Memory B cell (primary cell): ENCODE measurements around the gene MARCHF2.
"Not testable (repeated sequence)": the region's sequence is repeated elsewhere in the genome, so short reads cannot be mapped to it uniquely, and the experiment has no call there.

Source experiments
- ATAC-seq: fragments of 150-1000 bp; cut with Tn5 transposase; 2 replicates; pipeline ENCODE4 v1.10.0; 2021; ENCODE audit warnings: low read depth, mild to moderate bottlenecking, moderate library complexity
- DNase-seq, 2 donors: peaks; one replicate each; pipeline ENCODE4 v3.0.0; 2022; ENCODE audit warnings: low spot score in 2 of 2
- H3K27ac Mint-ChIP-seq: one replicate; pipeline ENCODE4 v1.8.0; 2022; ENCODE audit warnings: mild to moderate bottlenecking, moderate library complexity, mixed read lengths
- H3K27me3 Mint-ChIP-seq: one replicate; pipeline ENCODE4 v1.8.0; 2022; ENCODE audit warnings: mixed read lengths
- H3K36me3 Mint-ChIP-seq: one replicate; pipeline ENCODE4 v1.8.0; 2022; ENCODE audit warnings: mild to moderate bottlenecking, mixed read lengths
- H3K4me1 Mint-ChIP-seq: one replicate; pipeline ENCODE4 v1.8.0; 2022; ENCODE audit warnings: mixed read lengths
- H3K4me3 Mint-ChIP-seq: one replicate; pipeline ENCODE4 v1.8.0; 2022; ENCODE audit warnings: mild to moderate bottlenecking, moderate library complexity, mixed read lengths
- H3K9me3 Mint-ChIP-seq: one replicate; pipeline ENCODE4 v1.8.0; 2022; ENCODE audit warnings: mixed read lengths

The MARCHF2 gene

DNA sequence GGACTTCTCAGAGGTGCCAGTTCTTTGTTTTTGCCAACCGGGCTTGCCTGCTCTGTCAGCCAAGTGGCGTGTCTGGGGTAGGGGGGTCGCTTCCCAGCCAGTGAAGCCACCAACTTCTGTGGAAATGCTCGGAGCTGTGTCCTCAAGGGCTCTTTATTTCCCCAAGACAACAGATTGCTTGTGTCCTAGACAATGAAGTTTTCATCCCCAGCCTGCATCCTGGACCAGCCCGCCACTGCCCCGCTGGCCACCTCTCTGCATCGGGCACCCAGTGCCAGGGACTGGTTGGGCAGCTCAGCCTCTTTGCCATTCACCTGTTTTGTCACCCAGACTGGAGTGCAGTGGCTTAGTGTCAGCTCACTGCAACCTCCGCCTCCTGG, 19.2 kb upstream of the MARCHF2 start:
- Mint-ChIP-seq H3K9me3 (no peaks in the 10 kb centered on the region), H3K27me3 (no peaks in the 10 kb centered on the region), H3K4me1 (peaks cover 27% of the 10 kb centered on the region), H3K4me3 (no peak overlapping the region), H3K36me3 (peaks cover 6% of the 10 kb centered on the region), H3K27ac (no peak overlapping the region)
- DNase-seq (no peak), ATAC-seq (no peak)

DNA sequence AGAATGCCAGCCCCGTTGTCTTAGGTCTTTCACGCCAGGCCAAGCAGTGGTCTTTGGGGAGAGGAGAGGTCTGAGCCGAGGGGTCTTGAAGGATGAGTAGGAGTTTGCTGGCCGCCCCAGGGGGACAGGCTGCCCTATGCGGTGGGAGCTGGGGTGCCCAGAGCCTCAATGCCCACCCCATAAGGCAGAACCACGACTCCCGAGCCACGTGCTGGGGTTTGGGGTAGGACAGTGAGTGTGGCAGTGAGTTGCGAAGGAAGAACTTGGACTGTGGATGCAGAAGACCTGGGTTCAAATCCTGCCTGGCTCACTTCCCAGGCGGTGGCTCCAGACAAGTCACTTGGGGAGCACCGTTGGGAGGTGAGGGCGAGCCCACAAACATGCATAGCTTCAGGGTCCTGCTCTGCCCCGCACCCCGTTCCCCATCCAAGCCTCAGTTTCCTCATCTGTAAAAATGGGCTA, 17.5 kb upstream of the MARCHF2 start:
- ATAC-seq, result no peak
- H3K36me3 Mint-ChIP-seq, result peaks cover 11% of the 10 kb centered on the region
- H3K27ac Mint-ChIP-seq, result no peak overlapping the region
- no peak for DNase-seq
- H3K4me1 Mint-ChIP-seq, result peaks cover 26% of the 10 kb centered on the region
- H3K27me3 Mint-ChIP-seq, result no peaks in the 10 kb centered on the region
- H3K9me3 Mint-ChIP-seq, result no peaks in the 10 kb centered on the region
- H3K4me3 Mint-ChIP-seq, result no peak overlapping the region

DNA sequence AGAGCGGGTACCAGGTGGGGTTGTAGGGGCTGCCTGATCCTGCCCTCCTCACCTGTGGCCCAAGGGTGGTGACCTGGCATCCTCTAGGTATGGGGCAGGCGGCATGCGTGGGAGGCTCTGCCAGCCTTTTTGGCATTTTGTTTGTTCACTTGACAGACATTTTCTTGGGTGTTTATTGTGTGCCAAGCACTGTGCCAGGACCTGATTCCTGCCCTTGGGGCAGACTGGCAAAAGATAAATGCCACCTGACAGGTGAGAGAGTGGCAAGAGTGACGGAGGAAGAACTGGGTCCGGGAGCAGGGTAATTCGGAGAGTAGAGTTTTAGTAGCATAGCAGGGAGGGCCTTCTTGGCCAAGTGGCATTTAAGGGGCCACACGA, 16.9 kb upstream of the MARCHF2 start:
- ATAC-seq (no peak), DNase-seq (no peak)
- H3K4me3 Mint-ChIP-seq, result no peak overlapping the region
- H3K27ac Mint-ChIP-seq, result peak overlapping the region; percentile 10
- no peaks in the 10 kb centered on the region for H3K9me3 Mint-ChIP-seq
- peaks cover 22% of the 10 kb centered on the region for H3K4me1 Mint-ChIP-seq
- H3K27me3 Mint-ChIP-seq, result no peaks in the 10 kb centered on the region
- peaks cover 11% of the 10 kb centered on the region for H3K36me3 Mint-ChIP-seq

DNA sequence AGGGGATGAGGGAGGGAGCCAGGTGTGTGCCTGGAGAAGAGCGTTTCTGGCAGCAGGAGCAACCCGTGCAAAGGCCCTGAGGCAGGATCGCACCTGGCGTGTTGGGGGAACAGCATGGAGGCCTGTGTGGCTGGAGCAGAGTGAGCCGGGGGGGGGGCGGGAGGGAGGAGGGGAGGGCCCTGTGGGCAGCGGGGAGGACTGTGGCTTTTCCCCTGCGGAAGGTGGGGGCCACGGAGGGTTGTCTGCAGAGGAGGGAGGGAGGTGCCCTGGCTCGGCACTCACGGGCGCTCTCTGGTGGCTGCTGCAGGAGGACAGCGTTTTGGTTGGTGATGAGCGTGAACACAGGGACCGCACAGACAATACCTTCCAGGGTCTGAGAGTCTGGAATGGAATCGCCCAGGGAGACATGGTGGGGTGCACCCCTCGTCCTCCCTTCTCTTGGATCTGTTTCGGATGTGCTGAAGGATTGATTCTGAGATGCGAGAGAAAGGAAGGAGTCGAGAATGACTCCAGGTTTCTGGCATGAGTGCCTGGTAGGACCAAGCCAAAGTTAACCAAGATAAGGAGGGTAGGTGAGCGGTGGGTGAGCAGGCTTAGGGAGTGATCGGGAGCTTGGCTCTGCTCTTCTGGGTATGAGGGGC, 16.4 kb upstream of the MARCHF2 start:
- Mint-ChIP-seq H3K4me1 (peaks cover 20% of the 10 kb centered on the region), H3K9me3 (no peaks in the 10 kb centered on the region), H3K4me3 (no peak overlapping the region), H3K36me3 (peaks cover 11% of the 10 kb centered on the region), H3K27ac (peak overlapping the region; percentile 10), H3K27me3 (no peaks in the 10 kb centered on the region)
- DNase-seq, result peak; percentile 54 to 62
- peak; percentile 94 for ATAC-seq

DNA sequence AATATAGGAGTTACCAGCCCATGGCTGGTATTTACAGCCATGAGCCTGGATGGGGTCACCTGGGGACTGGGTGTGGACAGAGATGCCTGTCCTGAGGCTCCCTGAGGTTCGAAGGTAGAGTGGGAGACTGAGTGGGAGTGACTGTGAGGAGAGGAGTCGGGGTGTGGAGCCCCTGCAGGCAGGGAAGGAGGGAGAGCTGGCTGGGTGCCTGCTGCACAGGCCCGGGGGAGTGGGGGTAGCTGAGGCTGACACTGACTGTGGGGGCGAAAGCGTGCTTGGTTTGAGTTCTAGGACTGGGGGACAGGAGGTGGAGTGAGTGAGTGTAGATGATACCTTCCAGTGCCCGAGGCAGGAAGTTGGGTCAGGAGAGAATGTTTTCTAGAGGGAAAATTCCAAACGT, 15.8 kb upstream of the MARCHF2 start:
- Mint-ChIP-seq H3K27me3 (no peaks in the 10 kb centered on the region), H3K36me3 (peaks cover 11% of the 10 kb centered on the region), H3K9me3 (no peaks in the 10 kb centered on the region), H3K27ac (no peak overlapping the region), H3K4me3 (no peak overlapping the region), H3K4me1 (peaks cover 18% of the 10 kb centered on the region)
- no peak for ATAC-seq
- DNase-seq, result no peak

DNA sequence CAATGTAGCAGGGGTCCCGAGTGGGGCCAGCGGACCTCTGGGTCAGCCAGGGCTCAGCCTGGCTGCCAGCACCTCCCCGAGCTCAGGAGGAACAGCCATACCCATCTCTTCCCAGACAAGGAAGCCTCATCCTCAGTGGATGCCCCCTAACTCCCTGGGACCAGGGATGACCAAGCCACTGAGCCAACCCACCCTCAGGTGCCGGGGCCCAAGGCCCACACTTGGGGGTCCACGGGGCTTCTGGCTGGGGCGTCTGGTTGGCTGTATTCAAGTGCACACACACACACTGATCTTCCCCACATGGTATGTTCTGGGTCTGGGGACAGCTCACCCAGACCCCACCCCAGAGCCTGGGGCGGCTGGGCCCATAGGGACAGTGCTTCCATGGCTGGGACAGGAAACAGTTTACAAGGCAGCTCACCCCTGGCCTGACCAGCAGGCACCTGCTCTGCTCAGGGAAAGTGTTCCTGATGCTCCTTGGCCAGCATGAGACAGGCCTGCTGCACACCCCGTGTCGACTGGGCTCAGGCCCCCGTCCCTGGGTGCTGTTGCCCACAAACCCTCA, 15.3 kb upstream of the MARCHF2 start:
- ATAC-seq, result no peak
- Mint-ChIP-seq H3K36me3 (peaks cover 11% of the 10 kb centered on the region), H3K4me1 (peaks cover 18% of the 10 kb centered on the region)

DNA sequence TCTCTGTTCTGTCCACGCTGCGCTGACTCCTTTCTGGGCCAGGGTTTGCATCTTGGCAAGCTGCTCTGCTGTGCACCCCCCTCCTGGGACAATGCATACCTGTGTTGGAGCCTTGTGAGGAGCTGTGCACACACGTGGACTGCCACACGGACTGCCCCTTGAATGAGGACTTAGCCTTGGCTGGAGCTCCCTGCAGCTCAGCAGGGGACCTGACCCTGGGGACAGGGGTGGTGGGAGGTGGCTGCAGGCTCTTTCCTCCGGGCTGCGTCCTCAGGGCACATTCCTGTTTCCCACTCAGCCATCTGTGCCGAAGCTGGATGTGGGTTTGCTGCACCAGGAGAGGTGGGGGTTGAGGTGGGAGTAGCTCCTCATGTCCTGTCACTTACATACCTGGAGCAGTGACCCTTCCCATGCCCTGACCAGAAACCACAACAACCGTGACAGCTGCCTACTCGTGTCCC, 14.8 kb upstream of the MARCHF2 start:
- DNase-seq (no peak), ATAC-seq (no peak)
- Mint-ChIP-seq H3K4me1 (peaks cover 18% of the 10 kb centered on the region), H3K36me3 (peaks cover 12% of the 10 kb centered on the region), H3K27me3 (no peaks in the 10 kb centered on the region), H3K27ac (no peak overlapping the region), H3K9me3 (no peaks in the 10 kb centered on the region), H3K4me3 (no peak overlapping the region)

More for the DNA sequence above, 15.3 kb upstream of the MARCHF2 start:
- Mint-ChIP-seq H3K27me3 (no peaks in the 10 kb centered on the region), H3K27ac (no peak overlapping the region), H3K9me3 (no peaks in the 10 kb centered on the region), H3K4me3 (no peak overlapping the region)
- no peak for DNase-seq

DNA sequence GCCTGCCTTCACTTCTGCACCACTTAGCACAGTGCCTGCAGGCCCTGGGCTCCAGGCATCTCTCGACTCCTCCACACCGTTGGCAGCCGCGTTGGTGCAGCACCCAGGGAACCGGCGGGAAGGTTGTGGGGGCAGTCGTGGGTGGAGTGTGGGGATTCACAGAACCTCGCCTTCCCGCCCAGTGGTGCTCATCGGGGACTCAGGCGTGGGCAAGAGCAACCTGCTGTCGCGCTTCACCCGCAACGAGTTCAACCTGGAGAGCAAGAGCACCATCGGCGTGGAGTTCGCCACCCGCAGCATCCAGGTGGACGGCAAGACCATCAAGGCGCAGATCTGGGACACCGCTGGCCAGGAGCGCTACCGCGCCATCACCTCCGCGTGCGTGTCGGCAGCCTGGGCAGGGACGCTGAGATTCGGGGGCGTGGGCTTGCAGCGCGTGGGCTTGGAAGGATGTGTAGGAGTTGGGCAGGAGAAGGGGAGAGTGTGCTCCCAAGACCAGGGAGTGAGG, 13.4 kb upstream of the MARCHF2 start:
- ATAC-seq (no peak), DNase-seq (no peak)
- Mint-ChIP-seq H3K9me3 (no peaks in the 10 kb centered on the region), H3K4me3 (no peak overlapping the region), H3K27me3 (no peaks in the 10 kb centered on the region), H3K4me1 (peaks cover 18% of the 10 kb centered on the region), H3K36me3 (peaks cover 17% of the 10 kb centered on the region), H3K27ac (no peak overlapping the region)

DNA sequence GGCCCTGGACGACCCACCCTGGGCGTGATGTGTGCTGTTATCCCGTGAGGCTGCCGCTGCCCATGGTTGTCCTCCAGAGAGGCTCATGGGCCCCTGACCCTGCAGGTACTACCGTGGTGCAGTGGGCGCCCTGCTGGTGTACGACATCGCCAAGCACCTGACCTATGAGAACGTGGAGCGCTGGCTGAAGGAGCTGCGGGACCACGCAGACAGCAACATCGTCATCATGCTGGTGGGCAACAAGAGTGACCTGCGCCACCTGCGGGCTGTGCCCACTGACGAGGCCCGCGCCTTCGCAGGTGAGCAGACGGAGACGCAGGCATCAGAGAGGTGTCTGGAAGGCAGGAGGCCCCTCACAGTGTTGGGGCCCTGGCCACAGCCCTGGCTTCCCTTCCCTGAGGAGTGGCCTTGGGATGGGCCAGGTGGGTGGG, 11.1 kb upstream of the MARCHF2 start:
- ATAC-seq (no peak), DNase-seq (no peak)
- Mint-ChIP-seq H3K36me3 (peaks cover 16% of the 10 kb centered on the region), H3K4me1 (peaks cover 7% of the 10 kb centered on the region), H3K27ac (no peak overlapping the region), H3K4me3 (no peak overlapping the region), H3K9me3 (no peaks in the 10 kb centered on the region), H3K27me3 (no peaks in the 10 kb centered on the region)

DNA sequence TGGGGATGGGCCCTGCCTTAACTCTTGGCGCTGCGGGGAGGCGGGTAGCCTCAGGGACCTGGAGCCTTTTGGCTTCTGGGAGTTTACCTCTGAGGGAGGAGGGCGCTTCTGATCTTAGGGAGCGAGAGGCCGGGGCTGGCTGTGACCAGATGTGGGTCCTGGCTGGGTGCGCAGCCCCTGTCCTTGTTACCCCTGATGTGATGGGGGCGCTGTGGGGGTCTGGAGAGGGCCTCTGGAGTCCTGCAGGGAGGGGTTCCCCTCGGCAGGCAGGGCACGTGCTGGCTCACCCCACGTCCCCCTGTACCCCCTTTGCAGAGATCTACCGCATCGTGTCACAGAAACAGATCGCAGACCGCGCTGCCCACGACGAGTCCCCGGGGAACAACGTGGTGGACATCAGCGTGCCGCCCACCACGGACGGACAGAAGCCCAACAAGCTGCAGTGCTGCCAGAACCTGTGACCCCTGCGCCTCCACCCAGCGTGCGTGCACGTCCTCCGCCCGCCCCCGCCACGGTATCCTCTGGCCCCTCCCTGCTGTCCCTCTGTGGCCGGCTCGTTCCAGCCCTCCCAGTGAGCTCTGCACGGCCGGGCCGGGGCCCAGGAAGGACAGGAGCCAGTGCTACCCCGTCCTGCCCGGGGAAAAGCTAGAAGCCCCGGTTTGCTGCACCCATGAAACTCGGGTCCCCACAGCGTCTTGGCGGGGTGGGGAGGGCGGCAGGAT, 9.8 kb upstream of the MARCHF2 start:
- Mint-ChIP-seq H3K4me3 (no peak overlapping the region), H3K4me1 (peaks cover 3% of the 10 kb centered on the region), H3K9me3 (no peaks in the 10 kb centered on the region), H3K27me3 (no peaks in the 10 kb centered on the region), H3K36me3 (peaks cover 13% of the 10 kb centered on the region), H3K27ac (no peak overlapping the region)
- DNase-seq (no peak), ATAC-seq (no peak)

DNA sequence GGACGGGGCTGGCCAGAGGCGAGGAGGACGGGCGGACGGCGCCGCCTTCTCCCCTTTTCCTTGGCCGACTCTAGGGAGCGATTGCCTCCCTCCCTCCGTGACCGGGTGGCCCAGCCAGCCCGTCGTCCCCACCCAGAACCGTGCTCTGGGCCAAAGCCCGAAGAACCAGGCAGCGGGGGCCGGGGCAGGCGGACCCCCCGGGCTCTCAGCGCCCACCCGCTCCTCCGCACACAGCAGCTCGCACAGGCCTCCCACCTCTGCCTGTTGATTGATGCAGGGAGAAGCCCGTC, 9.3 kb upstream of the MARCHF2 start:
- DNase-seq, result no peak
- Mint-ChIP-seq H3K4me3 (no peak overlapping the region), H3K36me3 (peaks cover 13% of the 10 kb centered on the region), H3K27me3 (no peaks in the 10 kb centered on the region), H3K4me1 (peaks cover 3% of the 10 kb centered on the region), H3K27ac (no peak overlapping the region), H3K9me3 (no peaks in the 10 kb centered on the region)
- no peak for ATAC-seq

DNA sequence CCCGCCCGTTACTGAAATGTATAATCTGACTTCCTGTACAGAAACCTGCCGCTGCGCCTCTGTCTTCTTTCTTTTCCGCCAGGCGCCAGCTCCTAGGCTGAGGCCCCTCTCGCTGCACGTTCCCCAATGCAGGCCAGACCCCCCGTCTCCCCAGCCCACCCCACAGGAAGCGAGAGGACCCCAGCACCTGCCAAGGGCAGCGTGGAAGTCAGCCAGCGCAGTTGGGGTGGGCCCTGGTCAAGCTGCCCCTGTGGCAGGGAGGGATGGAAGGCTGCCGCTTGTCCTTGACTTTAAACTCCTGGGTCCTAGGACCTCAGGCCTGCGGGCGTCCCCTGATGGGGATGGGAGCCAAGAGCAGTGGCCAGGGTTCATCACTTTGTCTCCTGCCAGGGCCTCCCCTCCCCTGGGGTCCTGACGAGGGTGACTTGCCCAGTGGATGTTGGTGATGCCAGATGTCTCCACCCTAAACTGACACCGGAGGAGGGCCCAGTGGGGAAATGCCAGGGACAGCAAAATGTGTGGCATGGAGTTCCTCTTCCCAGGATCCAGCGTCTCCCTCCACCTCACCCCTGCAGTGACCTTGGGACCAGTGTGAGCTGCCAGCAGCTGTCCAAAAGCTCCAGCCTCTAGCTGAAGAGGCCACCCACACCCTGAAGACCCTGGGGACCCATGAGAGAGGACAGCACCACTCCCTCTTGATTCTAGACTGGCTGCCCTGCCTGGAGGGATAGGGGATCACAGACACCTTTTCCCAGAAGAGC, 8.5 kb upstream of the MARCHF2 start:
- peaks cover 3% of the 10 kb centered on the region for H3K4me1 Mint-ChIP-seq
- H3K27ac Mint-ChIP-seq, result no peak overlapping the region
- H3K36me3 Mint-ChIP-seq, result peaks cover 12% of the 10 kb centered on the region
- H3K4me3 Mint-ChIP-seq, result no peak overlapping the region
- no peak for DNase-seq
- no peaks in the 10 kb centered on the region for H3K9me3 Mint-ChIP-seq
- no peaks in the 10 kb centered on the region for H3K27me3 Mint-ChIP-seq
- no peak for ATAC-seq

DNA sequence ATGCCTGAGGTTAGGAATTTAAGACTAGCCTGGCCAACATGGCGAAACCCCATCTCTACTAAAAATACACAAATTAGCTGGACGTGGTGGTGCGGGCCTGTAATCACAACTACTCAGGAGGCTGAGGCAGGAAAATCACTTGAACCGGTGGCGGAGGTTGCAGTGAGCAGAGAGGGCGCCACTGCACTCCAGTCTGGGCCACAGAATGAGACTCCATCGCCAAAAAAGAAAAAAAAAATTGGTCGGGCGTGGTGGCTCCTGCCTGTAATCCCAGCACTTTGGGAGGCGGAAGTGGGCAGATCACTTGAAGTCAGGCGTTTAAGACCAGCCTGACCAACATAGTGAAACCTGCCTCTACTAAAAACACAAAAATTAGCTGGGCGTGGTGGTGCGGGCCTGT, 2.4 kb upstream of the MARCHF2 start:
- H3K4me1 Mint-ChIP-seq, DNase-seq, H3K27ac Mint-ChIP-seq, H3K9me3 Mint-ChIP-seq, ATAC-seq, H3K27me3 Mint-ChIP-seq, H3K36me3 Mint-ChIP-seq, H3K4me3 Mint-ChIP-seq: not testable (repeated sequence)

DNA sequence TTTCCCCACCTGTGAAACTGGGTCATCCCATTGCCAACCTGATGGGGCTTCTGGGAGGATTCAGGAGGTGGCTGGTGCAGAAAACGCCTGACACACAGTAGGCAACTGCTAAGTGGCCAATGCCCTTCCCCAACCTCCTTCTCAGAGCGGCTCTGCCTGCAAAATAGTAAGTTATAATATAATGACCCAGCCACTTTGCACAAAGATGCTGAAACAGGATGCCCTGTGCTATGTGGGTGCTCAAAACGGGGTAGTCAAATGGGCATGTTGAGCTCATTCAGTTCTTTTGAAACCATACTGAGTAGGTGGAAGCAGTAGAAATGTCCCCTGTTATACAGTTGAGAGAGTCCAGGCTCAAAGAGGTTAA, 507 bp downstream of the MARCHF2 start:
- Mint-ChIP-seq H3K27me3 (no peaks in the 10 kb centered on the region), H3K4me1 (peaks cover 6% of the 10 kb centered on the region), H3K9me3 (no peaks in the 10 kb centered on the region), H3K27ac (no peak overlapping the region), H3K4me3 (peak overlapping the region; percentile 53), H3K36me3 (no peaks in the 10 kb centered on the region)
- ATAC-seq (no peak), DNase-seq (no peak)
